WTC11 (cell line): ENCODE measurements around the gene PLP2. TPM values are rescaled to one million over a fixed set of nuclear protein-coding genes. Genes with fewer than 3 reads are reported as not detected.

ENCODE experiments used
- ATAC-seq: fragments of 200-7000 bp; cut with Tn5 transposase; 2 replicates; pipeline ENCODE4 v1.10.0; 2021; ENCODE audit warnings: mild to moderate bottlenecking, moderate library complexity
- CTCF ChIA-PET: fragments of 300-600 bp; sonication (Branson Sonifier 250); formaldehyde crosslinking; loops from one replicate; lab custom pipeline; 2021; ENCODE audit warnings: antibody characterized with exemption; lab: Charles Lee
- POLR2A ChIA-PET: fragments of 350-600 bp; sonication (Branson Sonifier 250); formaldehyde crosslinking; loops from one replicate; lab custom pipeline; 2021; ENCODE audit warnings: antibody characterized with exemption; lab: Charles Lee
- DNase-seq: peaks from one replicate; pipeline ENCODE4 v3.0.0; 2021; ENCODE audit warnings: low spot score
- H3K27ac Mint-ChIP-seq: 2 replicates; pipeline ENCODE4 v1.8.0; 2021; ENCODE audit warnings: mixed read lengths
- H3K27me3 Mint-ChIP-seq: 2 replicates; pipeline ENCODE4 v1.8.0; 2021; ENCODE audit warnings: low read depth, mild to moderate bottlenecking, moderate library complexity, mixed read lengths
- H3K36me3 Mint-ChIP-seq: 2 replicates; pipeline ENCODE4 v1.8.0; 2021; ENCODE audit warnings: mixed read lengths
- H3K4me1 Mint-ChIP-seq: 2 replicates; pipeline ENCODE4 v1.8.0; 2022; ENCODE audit warnings: mixed read lengths
- H3K4me3 Mint-ChIP-seq: 2 replicates; pipeline ENCODE4 v1.8.0; 2021; ENCODE audit warnings: mild to moderate bottlenecking, moderate library complexity, mixed read lengths
- H3K9me3 Mint-ChIP-seq: 2 replicates; pipeline ENCODE4 v1.8.0; 2021; ENCODE audit warnings: mixed read lengths
- AFF4 ChIP-seq: sonication (generic); formaldehyde crosslinking; IDR thresholded peaks from 2 replicates; pipeline ENCODE4 v1.8.1; 2023; ENCODE audit warnings: mild to moderate bottlenecking, missing genetic modification reagents, borderline replicate concordance
- AR ChIP-seq: fragments of 250-450 bp; sonication (Bioruptor Pico); IDR thresholded peaks from 2 replicates; pipeline ENCODE4 v1.9.0; 2021; ENCODE audit warnings: mild to moderate bottlenecking
- CDX4 ChIP-seq: fragments of 250-450 bp; sonication (Bioruptor Pico); IDR thresholded peaks from 2 replicates; pipeline ENCODE4 v1.9.0; 2021; ENCODE audit warnings: moderate library complexity, mild to moderate bottlenecking, inconsistent platforms, borderline replicate concordance
- ELF4 ChIP-seq: sonication (generic); formaldehyde crosslinking; IDR thresholded peaks from 2 replicates; pipeline ENCODE4 v1.8.1; 2022; ENCODE audit warnings: low read depth, mild to moderate bottlenecking, moderate library complexity, missing genetic modification reagents
- ETV6 ChIP-seq: sonication (generic); formaldehyde crosslinking; IDR thresholded peaks from 2 replicates; pipeline ENCODE4 v1.8.1; 2022; ENCODE audit warnings: mild to moderate bottlenecking, missing genetic modification reagents
- FOXK1 ChIP-seq: sonication (generic); formaldehyde crosslinking; IDR thresholded peaks from 2 replicates; pipeline ENCODE4 v1.8.0; 2022; ENCODE audit warnings: mild to moderate bottlenecking, moderate library complexity, missing genetic modification reagents
- GABPB1 ChIP-seq: sonication (generic); formaldehyde crosslinking; IDR thresholded peaks from 2 replicates; pipeline ENCODE4 v1.8.1; 2023; ENCODE audit warnings: mild to moderate bottlenecking, missing genetic modification reagents
- JAZF1 ChIP-seq: fragments of 250-450 bp; sonication (Bioruptor Pico); IDR thresholded peaks from 2 replicates; pipeline ENCODE4 v1.9.0; 2021; ENCODE audit warnings: moderate library complexity, mild to moderate bottlenecking, inconsistent platforms
- JUN ChIP-seq: sonication (generic); formaldehyde crosslinking; IDR thresholded peaks from 2 replicates; pipeline ENCODE4 v1.8.0; 2023; ENCODE audit warnings: mild to moderate bottlenecking, missing genetic modification reagents
- NFE2L1 ChIP-seq: sonication (generic); formaldehyde crosslinking; IDR thresholded peaks from 2 replicates; pipeline ENCODE4 v1.8.1; 2023; ENCODE audit warnings: missing genetic modification reagents
- NFYB ChIP-seq: sonication (generic); formaldehyde crosslinking; conservative IDR thresholded peaks from 2 replicates; pipeline ENCODE4 v1.8.0; 2022; ENCODE audit warnings: low read depth, missing genetic modification reagents
- PREB ChIP-seq: sonication (generic); formaldehyde crosslinking; IDR thresholded peaks from 2 replicates; pipeline ENCODE4 v1.8.1; 2022; ENCODE audit warnings: mild to moderate bottlenecking, missing genetic modification reagents, moderate library complexity, borderline replicate concordance
- SMAD3 ChIP-seq: sonication (generic); formaldehyde crosslinking; IDR thresholded peaks from 2 replicates; pipeline ENCODE4 v1.8.0; 2022; ENCODE audit warnings: missing genetic modification reagents, mild to moderate bottlenecking, borderline replicate concordance
- TEAD4 ChIP-seq: sonication (generic); formaldehyde crosslinking; IDR thresholded peaks from 2 replicates; pipeline ENCODE4 v1.8.0; 2022; ENCODE audit warnings: mild to moderate bottlenecking, missing genetic modification reagents
- ZBTB21 ChIP-seq: sonication (generic); formaldehyde crosslinking; IDR thresholded peaks from 2 replicates; pipeline ENCODE4 v1.8.1; 2023; ENCODE audit warnings: mild to moderate bottlenecking, missing genetic modification reagents, borderline replicate concordance
- ZBTB43 ChIP-seq: sonication (generic); formaldehyde crosslinking; IDR thresholded peaks from 2 replicates; pipeline ENCODE4 v1.8.1; 2023; ENCODE audit warnings: mild to moderate bottlenecking, missing genetic modification reagents
- ZNF281 ChIP-seq: sonication (generic); formaldehyde crosslinking; IDR thresholded peaks from 2 replicates; pipeline ENCODE4 v1.8.0; 2023; ENCODE audit warnings: mild to moderate bottlenecking, missing genetic modification reagents
- ZNF317 ChIP-seq: sonication (generic); formaldehyde crosslinking; IDR thresholded peaks from 2 replicates; pipeline ENCODE4 v1.8.1; 2023; ENCODE audit warnings: low read depth, mild to moderate bottlenecking, moderate library complexity, missing genetic modification reagents, borderline replicate concordance
- ZNF671 ChIP-seq: fragments of 250-450 bp; sonication (Bioruptor Pico); IDR thresholded peaks from 2 replicates; pipeline ENCODE4 v1.8.0; 2021; ENCODE audit warnings: mild to moderate bottlenecking
- ZSCAN18 ChIP-seq: fragments of 250-450 bp; sonication (Bioruptor Pico); IDR thresholded peaks from 2 replicates; pipeline ENCODE4 v2.1.2; 2022; ENCODE audit warnings: mild to moderate bottlenecking, moderate library complexity
- total RNA-seq: library from RNA; stranded (reverse); gene quantifications from 3 replicates; pipeline ENCODE4 v1.2.3, GENCODE V29; 2021

The PLP2 gene
- total RNA-seq, 1 experiment from 2014 or later: 12.4 TPM

- H3K4me1 Mint-ChIP-seq: no peaks in the 10 kb centered on the region
- peaks cover 8% of the 10 kb centered on the region for H3K27me3 Mint-ChIP-seq
- H3K36me3 Mint-ChIP-seq: no peaks in the 10 kb centered on the region
- ChIA-PET CTCF (no interaction called here), POLR2A (no interaction called here)
- ATAC-seq (no peak), DNase-seq (no peak)
- no peak overlapping the region for H3K4me3 Mint-ChIP-seq
- no peak overlapping the region for H3K27ac Mint-ChIP-seq
- TF ChIP-seq ZBTB43 (CRISPR knock-in tag) (no peak), ELF4 (CRISPR knock-in tag) (no peak), JUN (no peak), ZNF281 (CRISPR knock-in tag) (no peak), TEAD4 (CRISPR knock-in tag) (no peak), FOXK1 (CRISPR knock-in tag) (no peak), PREB (no peak), GABPB1 (CRISPR knock-in tag) (no peak), NFE2L1 (no peak)
- TF ChIP-seq, all 79 proteins: peak for 0
- peaks cover 4% of the 10 kb centered on the region; the same call in 1 of the 2 replicates for H3K9me3 Mint-ChIP-seq
Observed at GRCh38 chrX:49214416-49214815, 42.7 kb downstream of the PLP2 start.

- no peak for DNase-seq
- H3K36me3 Mint-ChIP-seq: no peaks in the 10 kb centered on the region
- peaks cover 8% of the 10 kb centered on the region for H3K27me3 Mint-ChIP-seq
- ATAC-seq: no peak
- H3K9me3 Mint-ChIP-seq: peaks cover 4% of the 10 kb centered on the region; the same call in 1 of the 2 replicates
- POLR2A ChIA-PET: no interaction called here
- CTCF ChIA-PET: no interaction called here
- H3K4me1 Mint-ChIP-seq: no peaks in the 10 kb centered on the region
- no peak overlapping the region for H3K27ac Mint-ChIP-seq
- no peak overlapping the region for H3K4me3 Mint-ChIP-seq
- TF ChIP-seq CDX4: no peak
- TF ChIP-seq ZBTB21 (CRISPR knock-in tag): no peak
- no peak for TF ChIP-seq ETV6 (CRISPR knock-in tag)
- TF ChIP-seq AR: no peak
- no peak for TF ChIP-seq ZSCAN18 (CRISPR knock-in tag)
- TF ChIP-seq JAZF1 (CRISPR knock-in tag): no peak
- no peak for TF ChIP-seq NFYB (CRISPR knock-in tag)
- no peak for TF ChIP-seq SMAD3 (CRISPR knock-in tag)
- no peak for TF ChIP-seq ZNF671 (CRISPR knock-in tag)
- no peak for TF ChIP-seq AFF4
- TF ChIP-seq ZNF317 (CRISPR knock-in tag): no peak
Observed at GRCh38 chrX:49214996-49215526, 43.4 kb downstream of the PLP2 start.
